GM18520 (cell line): ENCODE measurements around the gene DOCK11.
A peak's percentile ranks its signal among the peaks of the same experiment; 100 is the strongest.

Source experiments
- ATAC-seq: cut with Tn5 transposase; IDR thresholded peaks from one replicate; pipeline ENCODE4 v1.9.1; 2021; ENCODE audit not compliant: unreplicated experiment

Gene DOCK11

GRCh38 chrX:118528071-118528737 lies 32.6 kb downstream of the DOCK11 start:
- ATAC-seq: peak; percentile 49

DNA sequence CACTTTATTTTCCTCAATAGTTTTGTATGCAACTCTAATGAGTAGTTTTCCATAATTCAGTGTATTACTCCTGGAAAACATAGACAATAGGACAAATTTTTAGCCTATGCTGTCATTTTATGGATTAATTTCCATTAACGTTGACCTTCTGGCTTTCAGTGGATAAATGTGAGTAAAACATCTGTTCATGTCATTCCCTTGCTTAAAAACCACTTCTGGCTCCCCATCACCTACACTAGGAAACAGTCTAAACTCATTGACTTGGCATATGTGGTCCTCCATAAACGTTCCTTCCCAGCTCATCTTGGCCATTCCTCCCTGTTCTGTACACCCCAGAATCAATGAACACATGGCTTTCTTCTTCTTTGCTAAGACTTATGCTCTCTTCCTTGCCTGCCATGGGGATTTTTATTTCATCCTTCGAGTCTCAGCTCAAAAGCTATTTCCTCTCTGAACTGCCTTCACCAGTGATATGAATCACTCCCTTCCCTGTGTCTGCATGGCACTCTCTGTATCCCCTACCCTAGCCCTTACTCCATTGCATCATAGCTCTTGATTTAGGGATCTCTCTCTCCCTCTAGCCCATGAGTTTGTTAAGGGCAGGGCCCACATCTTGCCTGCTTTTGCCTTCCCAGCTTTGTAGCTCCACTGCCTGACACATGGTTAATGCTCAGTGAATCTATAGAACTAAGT lies 34.8 kb downstream of the DOCK11 start:
- no peak for ATAC-seq

GRCh38 chrX:118534716-118535493 lies 39.3 kb downstream of the DOCK11 start:
- no peak for ATAC-seq

DNA sequence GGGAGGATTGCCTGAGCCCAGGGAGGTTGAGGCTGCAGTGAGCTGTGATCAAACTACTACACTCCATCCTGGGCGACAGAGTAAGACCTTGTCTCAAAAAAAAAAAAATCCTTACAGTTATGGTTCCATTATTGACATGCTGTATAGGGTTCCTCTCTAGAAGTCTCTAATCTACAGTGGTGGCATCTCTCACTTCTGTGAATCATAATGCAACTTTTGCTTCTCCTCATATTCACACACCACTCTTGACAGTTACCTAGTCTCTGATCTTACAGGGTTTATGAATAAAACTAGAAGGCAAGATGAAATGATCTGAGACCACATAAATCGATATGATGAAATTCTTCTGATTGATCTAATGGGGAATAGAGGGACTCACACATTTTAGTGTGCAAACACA lies 40.6 kb downstream of the DOCK11 start:
- ATAC-seq: peak; percentile 75

- ATAC-seq: peak; percentile 37
These were observed 41.3 kb downstream of the DOCK11 start for GRCh38 chrX:118536687-118537461.

GRCh38 chrX:118538386-118538785 lies 42.8 kb downstream of the DOCK11 start:
- ATAC-seq: no peak

DNA sequence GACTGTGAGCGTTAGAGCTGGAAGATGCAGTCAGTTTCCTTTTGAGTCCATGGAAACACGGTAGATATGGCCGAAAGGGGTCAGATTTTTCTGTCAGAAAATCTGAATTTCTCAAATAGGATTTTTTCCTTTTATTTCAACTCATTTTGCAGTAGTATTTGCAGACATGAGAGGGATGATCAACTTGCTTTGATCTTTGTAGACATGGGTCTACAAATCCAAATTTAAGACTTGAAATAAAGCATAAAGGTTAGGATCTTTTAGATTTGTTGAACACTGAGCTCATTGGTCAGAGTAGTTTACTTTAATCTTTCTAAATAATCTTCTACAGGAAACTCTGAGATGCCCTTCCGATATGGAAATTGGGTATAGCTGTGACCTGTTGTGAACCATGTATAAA lies 44.7 kb downstream of the DOCK11 start:
- ATAC-seq: no peak

- ATAC-seq: no peak
These were observed 45.9 kb downstream of the DOCK11 start for GRCh38 chrX:118541482-118541881.

- ATAC-seq: no peak
These were observed 49.9 kb downstream of the DOCK11 start for GRCh38 chrX:118545510-118545909.

DNA sequence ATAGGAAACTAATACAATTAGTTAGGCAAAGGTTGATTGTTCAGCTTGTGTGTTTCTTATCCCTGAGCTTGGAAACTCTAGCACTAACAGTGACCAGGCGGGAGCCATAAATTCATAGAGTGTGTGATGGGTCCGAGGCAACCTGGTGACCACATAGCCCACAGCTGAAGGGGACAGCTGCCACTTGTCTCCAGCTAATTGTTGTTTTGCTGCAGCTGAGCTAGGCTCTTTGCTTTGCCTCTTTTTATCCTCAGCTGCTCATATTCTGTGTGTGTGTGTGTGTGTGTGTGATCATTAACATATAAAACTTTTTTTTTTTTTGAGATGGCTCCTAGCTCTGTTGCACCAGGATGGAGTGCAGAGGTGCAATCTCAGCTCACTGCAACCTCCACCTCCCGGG lies 53.2 kb downstream of the DOCK11 start:
- no peak for ATAC-seq

DNA sequence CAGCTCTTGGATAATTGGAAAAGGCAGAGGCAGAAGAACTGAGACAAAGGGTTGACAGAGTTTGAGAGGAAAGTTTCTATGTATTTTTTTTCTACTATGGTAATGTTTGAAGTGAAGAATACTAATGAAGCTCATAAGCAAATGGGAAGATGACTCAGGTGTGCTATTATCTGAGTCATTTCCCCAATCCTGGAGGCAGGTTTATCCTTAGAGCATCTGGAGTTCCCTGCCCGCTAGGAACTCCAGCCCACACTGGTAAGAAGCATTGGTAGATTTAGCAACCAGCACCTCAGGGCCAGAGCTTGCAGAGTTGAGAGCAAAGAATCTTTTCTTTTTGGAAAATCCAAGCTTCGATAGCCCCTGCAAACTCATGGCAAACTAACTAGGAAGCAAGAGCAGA lies 55.2 kb downstream of the DOCK11 start:
- no peak for ATAC-seq

DNA sequence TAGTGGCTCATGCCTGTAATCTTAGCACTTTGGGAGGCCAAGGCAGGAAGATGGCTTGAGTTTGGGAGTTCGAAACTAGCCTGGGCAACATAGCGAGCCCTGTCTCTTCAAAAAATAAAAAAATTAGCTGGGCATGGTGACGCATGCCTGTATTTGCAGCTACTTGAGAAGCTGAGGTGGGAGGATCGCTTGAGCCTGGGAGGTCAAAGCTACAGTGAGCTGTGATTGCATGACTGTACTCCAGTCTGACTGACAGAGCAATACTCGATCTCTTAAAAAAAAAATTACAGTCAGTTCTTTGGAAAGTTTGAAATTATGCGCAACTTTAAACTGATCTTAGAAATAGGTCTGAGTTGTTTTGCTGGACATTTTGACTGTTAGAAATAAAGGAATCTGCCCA lies 55.8 kb downstream of the DOCK11 start:
- ATAC-seq: no peak

DNA sequence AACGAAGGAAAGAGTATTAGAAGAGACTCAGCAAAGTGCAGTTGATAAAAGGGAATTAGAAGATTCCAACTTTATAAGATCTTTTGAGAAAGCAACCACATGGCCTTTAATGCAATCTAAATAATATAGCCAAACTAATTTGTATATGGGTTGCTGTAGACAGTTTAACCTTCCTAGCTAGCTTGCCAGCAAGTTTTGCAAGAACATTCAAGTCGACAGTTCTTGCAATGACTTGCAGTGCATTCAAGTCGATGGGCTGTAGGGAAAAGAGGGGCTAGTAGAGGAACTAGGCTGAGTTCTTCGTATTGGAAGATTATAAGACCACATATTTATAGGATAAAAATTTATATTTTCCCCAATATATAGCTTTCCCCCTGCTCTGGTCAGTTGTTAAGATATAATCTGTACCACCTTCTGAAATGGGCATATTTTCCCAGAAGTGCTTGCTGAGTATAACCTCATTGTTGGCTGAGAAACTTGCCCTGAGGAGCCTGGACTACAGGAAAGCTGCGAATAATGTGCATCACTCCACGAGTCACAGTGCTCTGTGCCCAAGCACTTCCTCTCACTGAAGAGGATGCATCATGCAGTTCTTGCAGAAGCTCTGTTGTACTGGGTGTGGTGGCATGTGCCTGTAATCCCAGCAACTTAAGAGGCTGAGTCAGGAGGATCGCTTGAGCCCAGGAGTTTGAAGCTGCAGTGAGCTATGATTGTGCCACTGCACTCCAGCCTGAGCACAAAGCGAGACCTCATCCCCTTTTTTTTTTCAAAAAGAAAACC lies 56.7 kb downstream of the DOCK11 start:
- no peak for ATAC-seq

GRCh38 chrX:118553042-118553710 lies 57.6 kb downstream of the DOCK11 start:
- no peak for ATAC-seq

GRCh38 chrX:118554511-118554910 lies 58.9 kb downstream of the DOCK11 start:
- ATAC-seq: no peak

DNA sequence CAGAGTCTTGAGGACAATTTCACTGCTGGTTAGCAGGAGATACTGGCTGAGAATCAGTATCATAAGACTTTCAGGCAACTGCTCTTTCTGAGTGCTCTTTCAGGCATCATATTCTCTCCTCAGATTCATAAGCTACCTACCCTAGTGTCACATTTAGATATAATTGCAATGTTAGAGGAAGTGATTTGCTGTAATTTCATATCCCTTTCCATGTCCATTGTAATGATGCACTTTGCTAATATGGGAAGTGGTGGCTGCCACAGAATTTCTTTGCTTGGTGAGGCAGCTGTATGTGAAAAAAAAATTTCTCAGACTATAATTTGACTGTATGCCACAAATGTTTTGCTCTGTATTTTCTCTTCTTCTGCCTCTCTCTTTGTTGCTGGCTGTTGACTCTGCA lies 63.3 kb downstream of the DOCK11 start:
- ATAC-seq: no peak

GRCh38 chrX:118560489-118560888 lies 64.9 kb downstream of the DOCK11 start:
- ATAC-seq: no peak

DNA sequence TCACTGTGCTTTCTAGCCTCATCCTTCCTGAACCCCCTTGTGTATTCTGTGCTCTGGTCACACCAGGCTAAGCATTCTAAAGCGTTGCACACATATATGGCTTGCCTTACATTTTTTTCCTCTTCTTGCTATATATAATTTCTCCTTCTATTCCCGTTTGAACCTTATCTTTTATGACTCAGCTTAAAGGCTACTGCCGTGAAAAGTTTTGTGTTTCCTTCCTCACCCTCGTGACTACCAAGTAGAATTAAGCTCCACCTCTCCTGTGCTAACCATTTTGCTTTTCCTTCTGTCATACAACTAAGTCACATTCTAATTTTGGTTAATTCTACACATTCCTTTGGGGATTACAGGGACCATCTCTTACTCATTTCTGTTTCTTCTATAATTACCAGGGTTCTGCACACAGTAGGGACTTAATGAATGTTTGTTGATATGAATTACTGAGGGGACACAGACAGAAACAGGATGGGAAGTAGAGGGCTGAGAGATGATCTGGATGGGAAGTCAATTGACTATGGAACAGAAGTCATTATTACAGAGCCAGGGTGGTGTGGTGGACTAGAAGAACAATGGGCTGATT lies 67.1 kb downstream of the DOCK11 start:
- no peak for ATAC-seq

DNA sequence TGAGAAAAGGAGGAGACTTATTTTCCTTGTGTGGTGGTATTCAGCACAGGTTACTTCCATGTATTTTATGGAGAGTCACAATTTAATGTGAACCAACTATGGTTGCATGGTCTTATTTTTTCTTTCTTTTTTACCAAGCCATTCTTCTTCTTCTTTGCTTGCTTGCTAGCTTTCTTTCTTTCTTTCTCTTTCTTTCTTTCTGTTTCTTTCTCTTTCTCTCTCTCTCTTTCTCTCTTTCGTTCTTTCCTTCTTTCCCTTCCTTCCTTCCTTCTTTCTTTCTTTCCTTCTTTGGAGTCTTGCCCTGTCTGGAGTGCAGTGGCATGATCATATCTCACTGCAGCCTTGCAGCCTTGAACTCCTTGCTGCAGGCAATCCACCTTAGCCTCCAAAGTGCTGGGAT lies 68.9 kb downstream of the DOCK11 start:
- no peak for ATAC-seq

- ATAC-seq: no peak
These were observed 70.2 kb downstream of the DOCK11 start for GRCh38 chrX:118565853-118566252.
